Ishikawa (cell line): Measurements from ENCODE around the gene ANXA1.

Experiments
- EP300 ChIP-seq: IDR thresholded peaks from 2 replicates; pipeline ENCODE4 v1.6.1; 2012; ENCODE audit warnings: borderline replicate concordance
- REST ChIP-seq: IDR thresholded peaks from 2 replicates; pipeline ENCODE4 v1.6.1; 2012; ENCODE audit warnings: low read depth, mild to moderate bottlenecking

GRCh38 chr9:73199448-73199847 lies 47.8 kb downstream of the ANXA1 start:
- no peak for TF ChIP-seq EP300
- no peak for TF ChIP-seq REST
